ENCODE data around the gene CETN2. TPM values are rescaled to one million over a fixed set of nuclear protein-coding genes. Genes with fewer than 3 reads are reported as not detected.
A peak's percentile ranks its signal among the peaks of the same experiment; 100 is the strongest.

Gene CETN2
- total RNA-seq, 1 donor from 2014 or later = 38.0 TPM

DNA sequence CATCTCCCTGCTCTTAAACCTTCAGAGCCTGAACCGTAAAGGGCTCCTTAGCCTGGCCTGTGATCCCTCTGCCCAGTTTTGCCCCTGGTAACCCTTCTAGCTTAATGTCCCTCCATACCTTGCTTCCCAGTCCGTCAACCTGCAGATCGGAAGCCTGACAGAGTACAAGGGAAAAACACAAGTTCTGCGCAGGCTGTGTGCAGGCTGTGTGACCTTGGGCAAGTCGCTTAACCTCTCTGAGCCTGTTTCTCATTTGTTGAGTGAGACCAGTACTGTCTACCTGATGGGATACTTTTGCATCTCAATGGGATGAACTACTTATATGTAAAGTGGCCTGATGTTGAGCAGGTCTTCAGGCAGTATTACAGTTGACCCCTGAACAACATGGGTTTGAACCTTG, 2.0 kb upstream of the CETN2 start:
- Histone ChIP-seq H3K36me3 (ENCODE audit: insufficient read depth, low read length) (peaks cover under 1% of the 10 kb centered on the region), H2AFZ (ENCODE audit: low read depth, low read length) (no peak overlapping the region), H3K79me2 (ENCODE audit: insufficient read depth, low read length) (peaks cover 46% of the 10 kb centered on the region), H3K9ac (ENCODE audit: low read length) (peak overlapping the region; percentile 97), H3K27ac (ENCODE audit: low read depth, low read length) (no peak overlapping the region), H3K4me1 (ENCODE audit: insufficient read depth, low read length) (peaks cover 9% of the 10 kb centered on the region), H3K4me3 (ENCODE audit: insufficient read depth, low read depth, low read length) (no peak overlapping the region), H3K9me3 (ENCODE audit: insufficient read depth, low read depth, low read length) (no peaks in the 10 kb centered on the region), H4K20me1 (ENCODE audit: insufficient read depth, low read length) (no peaks in the 10 kb centered on the region), H3K27me3 (ENCODE audit: insufficient read depth, low read length) (no peaks in the 10 kb centered on the region), H3K4me2 (ENCODE audit: low read length) (peak overlapping the region; percentile 94)
- no peak for FAIRE-seq
- peaks cover 8% of the 10 kb centered on the region for H3K4me1 Mint-ChIP-seq (ENCODE audit: low read depth, unreplicated experiment)
- H3K27me3 Mint-ChIP-seq (ENCODE audit: low read depth, unreplicated experiment) = no peaks in the 10 kb centered on the region
- no peaks in the 10 kb centered on the region for H3K9me3 Mint-ChIP-seq (ENCODE audit: unreplicated experiment)
- no peak overlapping the region for H3K27ac Mint-ChIP-seq (ENCODE audit: unreplicated experiment)
- peak overlapping the region; percentile 94 for H3K4me3 Mint-ChIP-seq (ENCODE audit: unreplicated experiment)
- peaks cover 12% of the 10 kb centered on the region for H3K36me3 Mint-ChIP-seq (ENCODE audit: low read depth, unreplicated experiment)
- TF ChIP-seq EZH2 (IDR thresholded peaks at IDR 0.05; ENCODE audit: insufficient read depth, low read length) = no peak
- TF ChIP-seq, protein P1, sequence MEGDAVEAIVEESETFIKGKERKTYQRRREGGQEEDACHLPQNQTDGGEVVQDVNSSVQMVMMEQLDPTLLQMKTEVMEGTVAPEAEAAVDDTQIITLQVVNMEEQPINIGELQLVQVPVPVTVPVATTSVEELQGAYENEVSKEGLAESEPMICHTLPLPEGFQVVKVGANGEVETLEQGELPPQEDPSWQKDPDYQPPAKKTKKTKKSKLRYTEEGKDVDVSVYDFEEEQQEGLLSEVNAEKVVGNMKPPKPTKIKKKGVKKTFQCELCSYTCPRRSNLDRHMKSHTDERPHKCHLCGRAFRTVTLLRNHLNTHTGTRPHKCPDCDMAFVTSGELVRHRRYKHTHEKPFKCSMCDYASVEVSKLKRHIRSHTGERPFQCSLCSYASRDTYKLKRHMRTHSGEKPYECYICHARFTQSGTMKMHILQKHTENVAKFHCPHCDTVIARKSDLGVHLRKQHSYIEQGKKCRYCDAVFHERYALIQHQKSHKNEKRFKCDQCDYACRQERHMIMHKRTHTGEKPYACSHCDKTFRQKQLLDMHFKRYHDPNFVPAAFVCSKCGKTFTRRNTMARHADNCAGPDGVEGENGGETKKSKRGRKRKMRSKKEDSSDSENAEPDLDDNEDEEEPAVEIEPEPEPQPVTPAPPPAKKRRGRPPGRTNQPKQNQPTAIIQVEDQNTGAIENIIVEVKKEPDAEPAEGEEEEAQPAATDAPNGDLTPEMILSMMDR (IDR thresholded peaks at IDR 0.05; ENCODE audit: insufficient read depth, low read depth, low read length) = no peak
- no peak for DNase-seq (ENCODE audit: low read depth)

DNA sequence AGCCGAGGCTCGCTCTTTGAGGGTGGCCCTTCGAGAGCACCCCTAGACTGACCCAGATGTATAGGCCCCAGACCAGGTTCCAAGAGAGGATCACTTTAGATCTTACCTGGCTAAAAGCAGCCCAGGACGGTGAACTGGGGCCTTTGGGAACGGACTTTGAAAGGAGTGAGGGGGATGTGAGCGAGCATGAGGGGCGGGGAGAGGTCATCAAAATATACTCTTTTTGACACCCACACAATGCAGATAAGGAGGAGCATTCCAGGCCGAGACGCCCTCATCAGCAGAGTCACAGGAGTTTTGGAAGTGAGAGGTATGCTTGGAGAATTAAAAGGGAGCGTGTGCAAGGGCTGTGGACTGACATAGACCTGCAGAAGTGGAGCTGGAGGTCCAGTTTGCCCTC, 834 bp upstream of the CETN2 start:
- Histone ChIP-seq H3K79me2 (ENCODE audit: insufficient read depth, low read length) (peaks cover 46% of the 10 kb centered on the region), H3K4me3 (ENCODE audit: insufficient read depth, low read depth, low read length) (peak overlapping the region; percentile 87), H3K27me3 (ENCODE audit: insufficient read depth, low read length) (no peaks in the 10 kb centered on the region), H3K27ac (ENCODE audit: low read depth, low read length) (peak overlapping the region; percentile 68), H3K9ac (ENCODE audit: low read length) (peak overlapping the region; percentile 97), H3K36me3 (ENCODE audit: insufficient read depth, low read length) (peaks cover 3% of the 10 kb centered on the region), H3K4me1 (ENCODE audit: insufficient read depth, low read length) (peaks cover 9% of the 10 kb centered on the region), H3K9me3 (ENCODE audit: insufficient read depth, low read depth, low read length) (no peaks in the 10 kb centered on the region), H2AFZ (ENCODE audit: low read depth, low read length) (peak overlapping the region; percentile 73), H4K20me1 (ENCODE audit: insufficient read depth, low read length) (no peaks in the 10 kb centered on the region), H3K4me2 (ENCODE audit: low read length) (peak overlapping the region; percentile 94)
- H3K4me1 Mint-ChIP-seq (ENCODE audit: low read depth, unreplicated experiment) = peaks cover 8% of the 10 kb centered on the region
- H3K4me3 Mint-ChIP-seq (ENCODE audit: unreplicated experiment) = peak overlapping the region; percentile 94
- DNase-seq (ENCODE audit: low read depth) (no peak), FAIRE-seq (no peak)
- peaks cover 10% of the 10 kb centered on the region for H3K36me3 Mint-ChIP-seq (ENCODE audit: low read depth, unreplicated experiment)
- TF ChIP-seq, protein P1 (IDR thresholded peaks at IDR 0.05; ENCODE audit: insufficient read depth, low read depth, low read length) = no peak
- TF ChIP-seq EZH2 (IDR thresholded peaks at IDR 0.05; ENCODE audit: insufficient read depth, low read length) = no peak
- H3K27ac Mint-ChIP-seq (ENCODE audit: unreplicated experiment) = peak overlapping the region; percentile 16
- H3K27me3 Mint-ChIP-seq (ENCODE audit: low read depth, unreplicated experiment) = no peaks in the 10 kb centered on the region
- no peaks in the 10 kb centered on the region for H3K9me3 Mint-ChIP-seq (ENCODE audit: unreplicated experiment)

DNA sequence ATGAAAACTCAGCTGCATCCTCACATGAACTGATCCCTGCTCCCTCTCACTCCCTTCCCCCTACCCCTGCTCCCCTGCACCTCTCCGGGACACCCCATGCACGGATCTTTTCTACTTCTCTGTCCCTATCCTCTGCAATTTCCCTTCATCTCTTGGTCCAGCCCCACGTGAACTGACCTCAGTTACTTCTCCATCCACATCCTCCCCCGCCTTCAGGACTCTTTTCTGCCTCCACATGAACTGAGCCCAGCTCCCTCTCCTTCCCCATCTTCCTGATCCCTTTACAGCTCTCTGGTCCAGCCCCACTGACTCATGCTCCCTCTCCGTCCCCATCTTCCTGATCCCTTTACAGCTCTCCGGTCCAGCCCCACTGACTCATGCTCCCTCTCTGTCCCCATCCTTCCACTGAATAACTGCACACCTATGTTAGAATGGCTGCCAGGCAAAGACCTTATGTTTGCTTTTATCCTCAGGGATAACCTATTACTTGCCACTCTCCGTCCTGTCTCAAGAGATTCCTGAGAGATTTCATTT, 5.6 kb downstream of the CETN2 start:
- Histone ChIP-seq H2AFZ (ENCODE audit: low read depth, low read length) (no peak overlapping the region), H3K9me3 (ENCODE audit: insufficient read depth, low read depth, low read length) (no peaks in the 10 kb centered on the region)
- H3K4me1 Mint-ChIP-seq (ENCODE audit: low read depth, unreplicated experiment) = no peaks in the 10 kb centered on the region

More for the DNA sequence above, 5.6 kb downstream of the CETN2 start:
- no peak for DNase-seq (ENCODE audit: low read depth)
- Histone ChIP-seq H3K4me2 (ENCODE audit: low read length) (no peak overlapping the region), H3K36me3 (ENCODE audit: insufficient read depth, low read length) (peaks cover 3% of the 10 kb centered on the region), H3K27ac (ENCODE audit: low read depth, low read length) (no peak overlapping the region), H3K9ac (ENCODE audit: low read length) (no peak overlapping the region), H3K79me2 (ENCODE audit: insufficient read depth, low read length) (peaks cover 6% of the 10 kb centered on the region), H4K20me1 (ENCODE audit: insufficient read depth, low read length) (no peaks in the 10 kb centered on the region), H3K4me3 (ENCODE audit: insufficient read depth, low read depth, low read length) (no peak overlapping the region), H3K27me3 (ENCODE audit: insufficient read depth, low read length) (no peaks in the 10 kb centered on the region), H3K4me1 (ENCODE audit: insufficient read depth, low read length) (peaks cover 2% of the 10 kb centered on the region)
- H3K36me3 Mint-ChIP-seq (ENCODE audit: low read depth, unreplicated experiment) = no peaks in the 10 kb centered on the region
- TF ChIP-seq, protein P1 (IDR thresholded peaks at IDR 0.05; ENCODE audit: insufficient read depth, low read depth, low read length) = no peak
- peaks cover 7% of the 10 kb centered on the region for H3K27me3 Mint-ChIP-seq (ENCODE audit: low read depth, unreplicated experiment)
- H3K9me3 Mint-ChIP-seq (ENCODE audit: unreplicated experiment) = no peaks in the 10 kb centered on the region
- no peak overlapping the region for H3K27ac Mint-ChIP-seq (ENCODE audit: unreplicated experiment)
- no peak for FAIRE-seq
- no peak overlapping the region for H3K4me3 Mint-ChIP-seq (ENCODE audit: unreplicated experiment)

Measured in astrocyte (in vitro differentiated cells and primary cell).